Measurements from ENCODE around the gene MEGF11.

Gene MEGF11

GRCh38 chr15:66170716-66171115 is 82.8 kb downstream of the MEGF11 start:
- TF ChIP-seq ZNF565 (CRISPR knock-in tag; conservative IDR thresholded peaks at IDR 0.05; ENCODE audit: low read depth) (no peak), TCF4 (CRISPR knock-in tag; IDR thresholded peaks at IDR 0.05; ENCODE audit: borderline replicate concordance) (no peak), BACH2 (CRISPR knock-in tag; IDR thresholded peaks at IDR 0.05; ENCODE audit: borderline replicate concordance) (no peak), POU6F1 (CRISPR knock-in tag; IDR thresholded peaks at IDR 0.05; ENCODE audit: borderline replicate concordance, low read depth) (no peak), ZFP30 (CRISPR knock-in tag; IDR thresholded peaks at IDR 0.05) (no peak), OSR1 (CRISPR knock-in tag; IDR thresholded peaks at IDR 0.05) (no peak), SNAI2 (CRISPR knock-in tag; IDR thresholded peaks at IDR 0.05) (no peak), PPARA (CRISPR knock-in tag; IDR thresholded peaks at IDR 0.05; ENCODE audit: borderline replicate concordance) (no peak), ZC3H10 (CRISPR knock-in tag; IDR thresholded peaks at IDR 0.05) (no peak), CSDC2 (CRISPR knock-in tag; IDR thresholded peaks at IDR 0.05) (no peak), TSHZ2 (CRISPR knock-in tag; IDR thresholded peaks at IDR 0.05) (no peak), CSRNP3 (CRISPR knock-in tag; IDR thresholded peaks at IDR 0.05) (no peak), TOX (CRISPR knock-in tag; IDR thresholded peaks at IDR 0.05; ENCODE audit: borderline replicate concordance) (no peak), ARNTL (CRISPR knock-in tag; IDR thresholded peaks at IDR 0.05; ENCODE audit: borderline replicate concordance, low read depth) (no peak), ESRRG (CRISPR knock-in tag; IDR thresholded peaks at IDR 0.05) (no peak), ZNF8 (CRISPR knock-in tag; IDR thresholded peaks at IDR 0.05) (no peak), ZFP3 (CRISPR knock-in tag; IDR thresholded peaks at IDR 0.05) (no peak)
- TF ChIP-seq, protein P1, sequence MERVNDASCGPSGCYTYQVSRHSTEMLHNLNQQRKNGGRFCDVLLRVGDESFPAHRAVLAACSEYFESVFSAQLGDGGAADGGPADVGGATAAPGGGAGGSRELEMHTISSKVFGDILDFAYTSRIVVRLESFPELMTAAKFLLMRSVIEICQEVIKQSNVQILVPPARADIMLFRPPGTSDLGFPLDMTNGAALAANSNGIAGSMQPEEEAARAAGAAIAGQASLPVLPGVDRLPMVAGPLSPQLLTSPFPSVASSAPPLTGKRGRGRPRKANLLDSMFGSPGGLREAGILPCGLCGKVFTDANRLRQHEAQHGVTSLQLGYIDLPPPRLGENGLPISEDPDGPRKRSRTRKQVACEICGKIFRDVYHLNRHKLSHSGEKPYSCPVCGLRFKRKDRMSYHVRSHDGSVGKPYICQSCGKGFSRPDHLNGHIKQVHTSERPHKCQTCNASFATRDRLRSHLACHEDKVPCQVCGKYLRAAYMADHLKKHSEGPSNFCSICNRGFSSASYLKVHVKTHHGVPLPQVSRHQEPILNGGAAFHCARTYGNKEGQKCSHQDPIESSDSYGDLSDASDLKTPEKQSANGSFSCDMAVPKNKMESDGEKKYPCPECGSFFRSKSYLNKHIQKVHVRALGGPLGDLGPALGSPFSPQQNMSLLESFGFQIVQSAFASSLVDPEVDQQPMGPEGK (CRISPR knock-in tag; IDR thresholded peaks at IDR 0.05; ENCODE audit: borderline replicate concordance) = no peak
- TF ChIP-seq, protein P2, sequence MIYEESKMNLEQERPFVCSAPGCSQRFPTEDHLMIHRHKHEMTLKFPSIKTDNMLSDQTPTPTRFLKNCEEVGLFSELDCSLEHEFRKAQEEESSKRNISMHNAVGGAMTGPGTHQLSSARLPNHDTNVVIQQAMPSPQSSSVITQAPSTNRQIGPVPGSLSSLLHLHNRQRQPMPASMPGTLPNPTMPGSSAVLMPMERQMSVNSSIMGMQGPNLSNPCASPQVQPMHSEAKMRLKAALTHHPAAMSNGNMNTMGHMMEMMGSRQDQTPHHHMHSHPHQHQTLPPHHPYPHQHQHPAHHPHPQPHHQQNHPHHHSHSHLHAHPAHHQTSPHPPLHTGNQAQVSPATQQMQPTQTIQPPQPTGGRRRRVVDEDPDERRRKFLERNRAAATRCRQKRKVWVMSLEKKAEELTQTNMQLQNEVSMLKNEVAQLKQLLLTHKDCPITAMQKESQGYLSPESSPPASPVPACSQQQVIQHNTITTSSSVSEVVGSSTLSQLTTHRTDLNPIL (CRISPR knock-in tag; IDR thresholded peaks at IDR 0.05; ENCODE audit: low read depth) = no peak
- no peak for ATAC-seq

- TF ChIP-seq ZC3H10 (CRISPR knock-in tag; IDR thresholded peaks at IDR 0.05) = no peak
- TF ChIP-seq SNAI2 (CRISPR knock-in tag; IDR thresholded peaks at IDR 0.05) = no peak
- TF ChIP-seq ZNF8 (CRISPR knock-in tag; IDR thresholded peaks at IDR 0.05) = no peak
- TF ChIP-seq POU6F1 (CRISPR knock-in tag; IDR thresholded peaks at IDR 0.05; ENCODE audit: borderline replicate concordance, low read depth) = no peak
- no peak for TF ChIP-seq ISL1 (CRISPR knock-in tag; IDR thresholded peaks at IDR 0.05)
- TF ChIP-seq PPARA (CRISPR knock-in tag; IDR thresholded peaks at IDR 0.05; ENCODE audit: borderline replicate concordance) = no peak
- TF ChIP-seq BACH2 (CRISPR knock-in tag; IDR thresholded peaks at IDR 0.05; ENCODE audit: borderline replicate concordance) = no peak
- no peak for TF ChIP-seq ZNF70 (CRISPR knock-in tag; IDR thresholded peaks at IDR 0.05)
- ATAC-seq = no peak
These were observed 83.5 kb downstream of the MEGF11 start for GRCh38 chr15:66170042-66170441.
